ENCODE results near the gene PWWP2B. TPM values are rescaled to one million over a fixed set of nuclear protein-coding genes. Genes with fewer than 3 reads are reported as not detected.

Gene PWWP2B
- polyA plus RNA-seq, 2 of the 4 experiments (the other 2 are of a cell fraction): 2.8 to 7.3 TPM

DNA sequence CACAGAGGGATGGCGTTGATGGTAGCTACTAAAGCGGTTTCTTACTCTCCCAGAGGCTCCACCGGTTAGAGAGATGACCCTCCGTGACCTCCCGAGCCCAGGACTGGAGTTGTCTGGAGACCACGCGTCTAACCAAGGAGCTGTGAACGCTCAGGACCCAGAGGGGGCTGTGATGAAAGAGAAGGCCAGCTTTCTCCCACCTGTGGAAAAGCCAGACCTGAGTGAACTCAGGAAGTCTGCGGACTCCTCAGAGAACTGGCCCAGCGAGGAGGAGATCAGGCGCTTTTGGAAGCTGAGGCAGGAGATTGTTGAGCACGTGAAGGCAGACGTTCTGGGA lies 49.1 kb upstream of the PWWP2B start (continued):
- TF ChIP-seq, protein P1, sequence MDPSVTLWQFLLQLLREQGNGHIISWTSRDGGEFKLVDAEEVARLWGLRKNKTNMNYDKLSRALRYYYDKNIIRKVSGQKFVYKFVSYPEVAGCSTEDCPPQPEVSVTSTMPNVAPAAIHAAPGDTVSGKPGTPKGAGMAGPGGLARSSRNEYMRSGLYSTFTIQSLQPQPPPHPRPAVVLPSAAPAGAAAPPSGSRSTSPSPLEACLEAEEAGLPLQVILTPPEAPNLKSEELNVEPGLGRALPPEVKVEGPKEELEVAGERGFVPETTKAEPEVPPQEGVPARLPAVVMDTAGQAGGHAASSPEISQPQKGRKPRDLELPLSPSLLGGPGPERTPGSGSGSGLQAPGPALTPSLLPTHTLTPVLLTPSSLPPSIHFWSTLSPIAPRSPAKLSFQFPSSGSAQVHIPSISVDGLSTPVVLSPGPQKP (IDR thresholded peaks at IDR 0.05; ENCODE audit: low read depth, low read length): no peak
- no peak for TF ChIP-seq POLR2A (IDR thresholded peaks at IDR 0.05; ENCODE audit: low read length)
- TF ChIP-seq ZNF302 (CRISPR knock-in tag; IDR thresholded peaks at IDR 0.05): no peak
- TF ChIP-seq, protein P2, sequence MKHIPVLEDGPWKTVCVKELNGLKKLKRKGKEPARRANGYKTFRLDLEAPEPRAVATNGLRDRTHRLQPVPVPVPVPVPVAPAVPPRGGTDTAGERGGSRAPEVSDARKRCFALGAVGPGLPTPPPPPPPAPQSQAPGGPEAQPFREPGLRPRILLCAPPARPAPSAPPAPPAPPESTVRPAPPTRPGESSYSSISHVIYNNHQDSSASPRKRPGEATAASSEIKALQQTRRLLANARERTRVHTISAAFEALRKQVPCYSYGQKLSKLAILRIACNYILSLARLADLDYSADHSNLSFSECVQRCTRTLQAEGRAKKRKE (CRISPR knock-in tag; IDR thresholded peaks at IDR 0.05; ENCODE audit: low read depth): no peak
- no peak for TF ChIP-seq CBX8 (IDR thresholded peaks at IDR 0.05)
- no peak for TF ChIP-seq HEYL (CRISPR knock-in tag; IDR thresholded peaks at IDR 0.05)

DNA sequence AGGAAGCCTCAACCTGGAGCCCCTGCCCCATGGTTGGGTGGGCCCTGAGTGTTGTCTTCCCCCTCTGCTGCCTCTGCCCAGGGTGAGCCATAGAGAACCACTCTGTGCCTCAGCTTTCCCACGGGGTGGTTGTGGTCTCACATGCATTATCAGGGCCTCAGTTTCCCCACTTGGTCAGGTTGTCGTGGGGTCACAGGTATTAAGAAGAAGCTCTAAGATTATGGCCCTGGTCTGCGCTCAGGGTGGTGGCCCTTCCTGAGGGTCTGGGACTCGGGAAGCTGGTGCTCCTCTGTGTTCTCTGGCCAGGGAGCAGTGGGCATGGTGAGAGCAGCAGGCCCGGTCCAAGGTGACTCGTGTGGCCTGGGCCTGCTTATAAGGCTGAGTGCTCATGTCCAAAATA lies 47.2 kb upstream of the PWWP2B start:
- no peak for ATAC-seq
- Histone ChIP-seq H3K4me1 (no peaks in the 10 kb centered on the region), H3K4me2 (no peak overlapping the region), H3K9me3 (no peaks in the 10 kb centered on the region), H3K4me3 (no peak overlapping the region), H3K27ac (no peak overlapping the region)
- CTCF ChIA-PET: interaction anchor here (0.9 to 3.3 kb wide), 7 partner anchors 11 to 127 kb away, joined by 3 to 34 read pairs (median 7); no protein-coding TSS in a partner anchor
- POLR2A ChIA-PET: no interaction called here
- no peak for DNase-seq (ENCODE audit: low read depth in 1 of 2, low spot score in 1 of 2)
- 69% methylated on average over 5 of the region's 6 CpGs for WGBS (ENCODE audit: missing lambda C conversion rate)
- TF ChIP-seq EP300 (IDR thresholded peaks at IDR 0.05): no peak
- TF ChIP-seq KDM5A (IDR thresholded peaks at IDR 0.05): no peak
- no peak for TF ChIP-seq ESRRA (IDR thresholded peaks at IDR 0.05; ENCODE audit: borderline replicate concordance, low read length)
- no peak for TF ChIP-seq HEYL (CRISPR knock-in tag; IDR thresholded peaks at IDR 0.05)
- no peak for TF ChIP-seq HOXB5 (CRISPR knock-in tag; IDR thresholded peaks at IDR 0.05)
- TF ChIP-seq, protein P1 (IDR thresholded peaks at IDR 0.05; ENCODE audit: low read depth, low read length): no peak
- TF ChIP-seq KDM1A (IDR thresholded peaks at IDR 0.05; ENCODE audit: low read depth): no peak
- TF ChIP-seq, protein P3, sequence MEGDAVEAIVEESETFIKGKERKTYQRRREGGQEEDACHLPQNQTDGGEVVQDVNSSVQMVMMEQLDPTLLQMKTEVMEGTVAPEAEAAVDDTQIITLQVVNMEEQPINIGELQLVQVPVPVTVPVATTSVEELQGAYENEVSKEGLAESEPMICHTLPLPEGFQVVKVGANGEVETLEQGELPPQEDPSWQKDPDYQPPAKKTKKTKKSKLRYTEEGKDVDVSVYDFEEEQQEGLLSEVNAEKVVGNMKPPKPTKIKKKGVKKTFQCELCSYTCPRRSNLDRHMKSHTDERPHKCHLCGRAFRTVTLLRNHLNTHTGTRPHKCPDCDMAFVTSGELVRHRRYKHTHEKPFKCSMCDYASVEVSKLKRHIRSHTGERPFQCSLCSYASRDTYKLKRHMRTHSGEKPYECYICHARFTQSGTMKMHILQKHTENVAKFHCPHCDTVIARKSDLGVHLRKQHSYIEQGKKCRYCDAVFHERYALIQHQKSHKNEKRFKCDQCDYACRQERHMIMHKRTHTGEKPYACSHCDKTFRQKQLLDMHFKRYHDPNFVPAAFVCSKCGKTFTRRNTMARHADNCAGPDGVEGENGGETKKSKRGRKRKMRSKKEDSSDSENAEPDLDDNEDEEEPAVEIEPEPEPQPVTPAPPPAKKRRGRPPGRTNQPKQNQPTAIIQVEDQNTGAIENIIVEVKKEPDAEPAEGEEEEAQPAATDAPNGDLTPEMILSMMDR (IDR thresholded peaks at IDR 0.05): no peak
- no peak for TF ChIP-seq ZC3H11A (IDR thresholded peaks at IDR 0.05)
- TF ChIP-seq EHF (CRISPR knock-in tag; IDR thresholded peaks at IDR 0.05): no peak
- TF ChIP-seq TP53 (CRISPR knock-in tag; IDR thresholded peaks at IDR 0.05): no peak
- no peak for TF ChIP-seq RARB (CRISPR knock-in tag; IDR thresholded peaks at IDR 0.05)
- no peak for TF ChIP-seq ZFP36 (IDR thresholded peaks at IDR 0.05; ENCODE audit: borderline replicate concordance, partially characterized antibody)
- no peak for TF ChIP-seq CHD2 (IDR thresholded peaks at IDR 0.05; ENCODE audit: low read length, partially characterized antibody)
- TF ChIP-seq TFCP2L1 (CRISPR knock-in tag; IDR thresholded peaks at IDR 0.05): no peak
- TF ChIP-seq, protein P4, sequence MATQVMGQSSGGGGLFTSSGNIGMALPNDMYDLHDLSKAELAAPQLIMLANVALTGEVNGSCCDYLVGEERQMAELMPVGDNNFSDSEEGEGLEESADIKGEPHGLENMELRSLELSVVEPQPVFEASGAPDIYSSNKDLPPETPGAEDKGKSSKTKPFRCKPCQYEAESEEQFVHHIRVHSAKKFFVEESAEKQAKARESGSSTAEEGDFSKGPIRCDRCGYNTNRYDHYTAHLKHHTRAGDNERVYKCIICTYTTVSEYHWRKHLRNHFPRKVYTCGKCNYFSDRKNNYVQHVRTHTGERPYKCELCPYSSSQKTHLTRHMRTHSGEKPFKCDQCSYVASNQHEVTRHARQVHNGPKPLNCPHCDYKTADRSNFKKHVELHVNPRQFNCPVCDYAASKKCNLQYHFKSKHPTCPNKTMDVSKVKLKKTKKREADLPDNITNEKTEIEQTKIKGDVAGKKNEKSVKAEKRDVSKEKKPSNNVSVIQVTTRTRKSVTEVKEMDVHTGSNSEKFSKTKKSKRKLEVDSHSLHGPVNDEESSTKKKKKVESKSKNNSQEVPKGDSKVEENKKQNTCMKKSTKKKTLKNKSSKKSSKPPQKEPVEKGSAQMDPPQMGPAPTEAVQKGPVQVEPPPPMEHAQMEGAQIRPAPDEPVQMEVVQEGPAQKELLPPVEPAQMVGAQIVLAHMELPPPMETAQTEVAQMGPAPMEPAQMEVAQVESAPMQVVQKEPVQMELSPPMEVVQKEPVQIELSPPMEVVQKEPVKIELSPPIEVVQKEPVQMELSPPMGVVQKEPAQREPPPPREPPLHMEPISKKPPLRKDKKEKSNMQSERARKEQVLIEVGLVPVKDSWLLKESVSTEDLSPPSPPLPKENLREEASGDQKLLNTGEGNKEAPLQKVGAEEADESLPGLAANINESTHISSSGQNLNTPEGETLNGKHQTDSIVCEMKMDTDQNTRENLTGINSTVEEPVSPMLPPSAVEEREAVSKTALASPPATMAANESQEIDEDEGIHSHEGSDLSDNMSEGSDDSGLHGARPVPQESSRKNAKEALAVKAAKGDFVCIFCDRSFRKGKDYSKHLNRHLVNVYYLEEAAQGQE (IDR thresholded peaks at IDR 0.05): no peak
- FAIRE-seq: no peak
